Measurements from ENCODE around the gene GPD1.

The GPD1 gene

DNA sequence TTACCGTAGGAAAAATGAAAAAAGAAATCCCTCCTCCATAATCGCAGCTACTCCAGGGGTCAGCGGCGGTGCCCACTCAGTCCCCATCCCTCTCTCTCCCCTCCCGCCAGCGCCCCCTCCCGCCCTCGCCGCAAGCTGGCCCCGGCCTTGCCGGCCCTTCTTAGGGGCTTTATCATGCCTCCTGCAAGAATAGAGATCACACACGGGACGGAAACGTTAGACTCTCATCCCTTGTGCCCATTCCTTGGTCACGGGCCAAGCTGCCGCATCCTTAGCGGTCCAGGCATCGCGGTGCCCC, 7.5 kb downstream of the GPD1 start:
- Histone ChIP-seq H3K27me3 (ENCODE audit: control insufficient read depth, insufficient read depth, low read length) (no peaks in the 10 kb centered on the region), H3K27ac (ENCODE audit: low read depth, low read length) (no peak overlapping the region), H3K9ac (ENCODE audit: low read length) (no peak overlapping the region), H3K4me1 (ENCODE audit: control insufficient read depth, insufficient read depth, low read length) (peaks cover 18% of the 10 kb centered on the region), H3K36me3 (ENCODE audit: control insufficient read depth, insufficient read depth, low read length) (no peaks in the 10 kb centered on the region), H3K4me3 (ENCODE audit: low read depth, low read length) (peak overlapping the region; percentile 49), H3K9me3 (ENCODE audit: control insufficient read depth, insufficient read depth, low read depth, low read length) (no peaks in the 10 kb centered on the region)

DNA sequence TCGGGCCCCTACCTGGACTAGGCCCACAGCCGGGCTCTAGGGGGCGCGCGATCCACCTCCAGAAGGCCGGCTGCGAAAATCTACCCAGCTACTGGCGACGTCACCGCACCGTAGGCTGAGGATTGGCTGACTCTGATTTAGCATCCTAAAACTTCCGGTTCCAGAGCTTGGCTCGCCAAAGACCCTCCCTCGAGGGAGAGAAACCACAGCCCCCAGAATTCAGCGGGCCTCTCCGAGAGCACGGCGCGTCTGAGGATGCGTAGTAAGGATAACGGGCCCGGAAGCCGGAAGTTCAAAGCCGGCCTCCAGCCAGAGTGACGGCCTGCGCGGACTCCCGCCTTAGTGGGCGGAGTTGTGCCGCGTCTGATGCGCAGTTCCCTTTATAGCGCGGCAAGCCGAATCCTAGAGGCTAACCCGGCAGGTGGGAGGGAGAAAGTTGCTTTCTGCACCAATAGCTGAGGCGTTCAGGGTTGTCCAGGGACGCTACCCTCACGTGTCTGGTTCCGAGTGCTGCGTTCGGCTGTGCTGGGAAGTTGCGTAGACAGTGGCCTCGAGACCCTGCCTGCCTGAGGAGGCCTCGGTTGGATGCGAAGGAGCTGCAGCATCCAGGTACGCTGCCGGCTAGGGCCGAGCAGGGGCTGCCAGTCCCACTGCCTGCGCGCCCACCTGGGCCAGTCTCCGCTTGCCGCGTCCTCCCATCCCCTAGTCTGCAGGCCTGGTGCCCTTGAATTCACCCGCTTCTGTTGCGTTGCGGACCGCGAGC, 8.1 kb downstream of the GPD1 start, which contains the start of gene COX14:
Gene COX14 (plus strand): TSS at position 544 of the 763 bp plus-strand sequence. CDS start 7,808 bp downstream, outside the sequence.
- no peaks in the 10 kb centered on the region for H3K27me3 ChIP-seq (ENCODE audit: control insufficient read depth, insufficient read depth, low read length)
- H3K9ac ChIP-seq (ENCODE audit: low read length), result peak within 1 kb of the TSS; percentile 84

GRCh38 chr12:50112456-50113218, 8.8 kb downstream of the GPD1 start:
- no peaks in the 10 kb centered on the region for H3K9me3 ChIP-seq (ENCODE audit: control insufficient read depth, insufficient read depth, low read depth, low read length)
- peak overlapping the region; percentile 8; the same call in 1 of the 2 replicates for H3K27ac ChIP-seq (ENCODE audit: low read depth, low read length)
- peaks cover 18% of the 10 kb centered on the region for H3K4me1 ChIP-seq (ENCODE audit: control insufficient read depth, insufficient read depth, low read length)
- H3K4me3 ChIP-seq (ENCODE audit: low read depth, low read length), result peak overlapping the region; percentile 86
- H3K9ac ChIP-seq (ENCODE audit: low read length), result peak overlapping the region; percentile 84
- H3K27me3 ChIP-seq (ENCODE audit: control insufficient read depth, insufficient read depth, low read length), result no peaks in the 10 kb centered on the region
- peaks cover 3% of the 10 kb centered on the region; the same call in 1 of the 2 replicates for H3K36me3 ChIP-seq (ENCODE audit: control insufficient read depth, insufficient read depth, low read length)

More for the DNA sequence above, 8.1 kb downstream of the GPD1 start, which contains the start of gene COX14:
- Histone ChIP-seq H3K9me3 (ENCODE audit: control insufficient read depth, insufficient read depth, low read depth, low read length) (no peaks in the 10 kb centered on the region), H3K36me3 (ENCODE audit: control insufficient read depth, insufficient read depth, low read length) (peaks cover 3% of the 10 kb centered on the region; the same call in 1 of the 2 replicates), H3K4me3 (ENCODE audit: low read depth, low read length) (peak within 1 kb of the TSS; percentile 86), H3K27ac (ENCODE audit: low read depth, low read length) (peak within 1 kb of the TSS; percentile 8; the same call in 1 of the 2 replicates), H3K4me1 (ENCODE audit: control insufficient read depth, insufficient read depth, low read length) (peaks cover 18% of the 10 kb centered on the region)

GRCh38 chr12:50117057-50117622, 13.3 kb downstream of the GPD1 start:
- H3K27ac ChIP-seq (ENCODE audit: low read depth, low read length), result no peak overlapping the region

DNA sequence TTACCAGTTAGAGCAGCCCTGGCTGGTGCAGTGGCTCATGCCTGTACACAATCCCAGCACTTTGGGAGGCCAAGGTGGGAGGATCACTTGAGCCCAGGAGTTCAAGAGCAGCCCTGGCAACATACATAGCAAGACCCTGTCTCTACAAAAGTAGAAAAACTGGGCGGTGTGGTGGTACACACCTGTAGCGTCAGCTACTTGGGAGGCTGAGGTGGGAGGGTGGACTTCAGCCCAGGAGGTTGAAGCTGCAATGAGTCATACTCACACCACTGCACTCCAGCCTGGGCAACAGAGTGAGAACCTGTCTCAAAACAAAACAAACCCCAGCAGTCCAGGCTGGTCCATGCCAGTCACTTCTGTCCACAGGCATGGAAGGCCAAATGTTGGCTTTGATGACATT, 15.6 kb downstream of the GPD1 start:
- Histone ChIP-seq H3K27me3 (ENCODE audit: control insufficient read depth, insufficient read depth, low read length) (no peaks in the 10 kb centered on the region), H3K9me3 (ENCODE audit: control insufficient read depth, insufficient read depth, low read depth, low read length) (no peaks in the 10 kb centered on the region), H3K27ac (ENCODE audit: low read depth, low read length) (no peak overlapping the region), H3K36me3 (ENCODE audit: control insufficient read depth, insufficient read depth, low read length) (peaks cover 28% of the 10 kb centered on the region), H3K4me1 (ENCODE audit: control insufficient read depth, insufficient read depth, low read length) (no peaks in the 10 kb centered on the region), H3K9ac (ENCODE audit: low read length) (no peak overlapping the region), H3K4me3 (ENCODE audit: low read depth, low read length) (no peak overlapping the region)

More at GRCh38 chr12:50117057-50117622, 13.3 kb downstream of the GPD1 start:
- H3K9ac ChIP-seq (ENCODE audit: low read length), result no peak overlapping the region
- no peaks in the 10 kb centered on the region for H3K4me1 ChIP-seq (ENCODE audit: control insufficient read depth, insufficient read depth, low read length)
- no peaks in the 10 kb centered on the region for H3K9me3 ChIP-seq (ENCODE audit: control insufficient read depth, insufficient read depth, low read depth, low read length)
- no peak overlapping the region for H3K4me3 ChIP-seq (ENCODE audit: low read depth, low read length)
- no peaks in the 10 kb centered on the region for H3K27me3 ChIP-seq (ENCODE audit: control insufficient read depth, insufficient read depth, low read length)
- H3K36me3 ChIP-seq (ENCODE audit: control insufficient read depth, insufficient read depth, low read length), result peaks cover 22% of the 10 kb centered on the region

GRCh38 chr12:50120521-50120920, 16.7 kb downstream of the GPD1 start:
- Histone ChIP-seq H3K9ac (ENCODE audit: low read length) (no peak overlapping the region), H3K4me3 (ENCODE audit: low read depth, low read length) (no peak overlapping the region), H3K27ac (ENCODE audit: low read depth, low read length) (no peak overlapping the region), H3K4me1 (ENCODE audit: control insufficient read depth, insufficient read depth, low read length) (no peaks in the 10 kb centered on the region), H3K36me3 (ENCODE audit: control insufficient read depth, insufficient read depth, low read length) (peaks cover 28% of the 10 kb centered on the region), H3K27me3 (ENCODE audit: control insufficient read depth, insufficient read depth, low read length) (no peaks in the 10 kb centered on the region), H3K9me3 (ENCODE audit: control insufficient read depth, insufficient read depth, low read depth, low read length) (no peaks in the 10 kb centered on the region)

- no peak overlapping the region for H3K9ac ChIP-seq (ENCODE audit: low read length)
- no peak overlapping the region for H3K27ac ChIP-seq (ENCODE audit: low read depth, low read length)
- H3K36me3 ChIP-seq (ENCODE audit: control insufficient read depth, insufficient read depth, low read length), result peaks cover 28% of the 10 kb centered on the region
- no peak overlapping the region for H3K4me3 ChIP-seq (ENCODE audit: low read depth, low read length)
- no peaks in the 10 kb centered on the region for H3K27me3 ChIP-seq (ENCODE audit: control insufficient read depth, insufficient read depth, low read length)
- H3K4me1 ChIP-seq (ENCODE audit: control insufficient read depth, insufficient read depth, low read length), result no peaks in the 10 kb centered on the region
- no peaks in the 10 kb centered on the region for H3K9me3 ChIP-seq (ENCODE audit: control insufficient read depth, insufficient read depth, low read depth, low read length)
Observed at GRCh38 chr12:50120953-50121352, 17.1 kb downstream of the GPD1 start.

GRCh38 chr12:50121641-50122040, 17.8 kb downstream of the GPD1 start:
- no peak overlapping the region for H3K27ac ChIP-seq (ENCODE audit: low read depth, low read length)
- H3K9ac ChIP-seq (ENCODE audit: low read length), result no peak overlapping the region
- H3K9me3 ChIP-seq (ENCODE audit: control insufficient read depth, insufficient read depth, low read depth, low read length), result no peaks in the 10 kb centered on the region
- H3K36me3 ChIP-seq (ENCODE audit: control insufficient read depth, insufficient read depth, low read length), result peaks cover 28% of the 10 kb centered on the region
- no peaks in the 10 kb centered on the region for H3K4me1 ChIP-seq (ENCODE audit: control insufficient read depth, insufficient read depth, low read length)
- H3K4me3 ChIP-seq (ENCODE audit: low read depth, low read length), result no peak overlapping the region
- H3K27me3 ChIP-seq (ENCODE audit: control insufficient read depth, insufficient read depth, low read length), result no peaks in the 10 kb centered on the region

GRCh38 chr12:50123203-50123602, 19.4 kb downstream of the GPD1 start:
- no peaks in the 10 kb centered on the region for H3K9me3 ChIP-seq (ENCODE audit: control insufficient read depth, insufficient read depth, low read depth, low read length)
- no peaks in the 10 kb centered on the region for H3K27me3 ChIP-seq (ENCODE audit: control insufficient read depth, insufficient read depth, low read length)
- peaks cover 38% of the 10 kb centered on the region for H3K36me3 ChIP-seq (ENCODE audit: control insufficient read depth, insufficient read depth, low read length)
- no peaks in the 10 kb centered on the region for H3K4me1 ChIP-seq (ENCODE audit: control insufficient read depth, insufficient read depth, low read length)
- H3K27ac ChIP-seq (ENCODE audit: low read depth, low read length), result no peak overlapping the region
- no peak overlapping the region for H3K4me3 ChIP-seq (ENCODE audit: low read depth, low read length)
- H3K9ac ChIP-seq (ENCODE audit: low read length), result no peak overlapping the region

GRCh38 chr12:50127546-50127945, 23.7 kb downstream of the GPD1 start:
- no peaks in the 10 kb centered on the region for H3K27me3 ChIP-seq (ENCODE audit: control insufficient read depth, insufficient read depth, low read length)
- peaks cover 50% of the 10 kb centered on the region for H3K36me3 ChIP-seq (ENCODE audit: control insufficient read depth, insufficient read depth, low read length)

GRCh38 chr12:50129290-50129689, 25.5 kb downstream of the GPD1 start:
- Histone ChIP-seq H3K9ac (ENCODE audit: low read length) (no peak overlapping the region), H3K9me3 (ENCODE audit: control insufficient read depth, insufficient read depth, low read depth, low read length) (no peaks in the 10 kb centered on the region), H3K4me1 (ENCODE audit: control insufficient read depth, insufficient read depth, low read length) (no peaks in the 10 kb centered on the region), H3K4me3 (ENCODE audit: low read depth, low read length) (no peak overlapping the region), H3K27ac (ENCODE audit: low read depth, low read length) (no peak overlapping the region), H3K27me3 (ENCODE audit: control insufficient read depth, insufficient read depth, low read length) (no peaks in the 10 kb centered on the region), H3K36me3 (ENCODE audit: control insufficient read depth, insufficient read depth, low read length) (peaks cover 63% of the 10 kb centered on the region)

More at GRCh38 chr12:50127546-50127945, 23.7 kb downstream of the GPD1 start:
- no peak overlapping the region for H3K9ac ChIP-seq (ENCODE audit: low read length)
- no peaks in the 10 kb centered on the region for H3K4me1 ChIP-seq (ENCODE audit: control insufficient read depth, insufficient read depth, low read length)
- H3K27ac ChIP-seq (ENCODE audit: low read depth, low read length), result no peak overlapping the region
- no peaks in the 10 kb centered on the region for H3K9me3 ChIP-seq (ENCODE audit: control insufficient read depth, insufficient read depth, low read depth, low read length)
- H3K4me3 ChIP-seq (ENCODE audit: low read depth, low read length), result no peak overlapping the region
